Cardiac septum (tissue), 1 donor: ENCODE measurements around the gene MED15. TPM values are rescaled to one million over a fixed set of nuclear protein-coding genes. Genes with fewer than 3 reads are reported as not detected.
A peak's percentile ranks its signal among the peaks of the same experiment; 100 is the strongest.

Experiments
- DNase-seq: peaks from one replicate; pipeline ENCODE4 v3.0.0-alpha.2; 2020; ENCODE audit warnings: low spot score
- intact Hi-C: fragments of 100-400 bp; cut with DNase I; formaldehyde crosslinking; loops from one replicate; pipeline ENCODE4 v1.14.0; 2022
- total RNA-seq: library from RNA; stranded (reverse); fragmentation: NEBNext Ultra II Directional; extraction: Animal tissue kit (Norgen Biotek cat#: 25700); gene quantifications from one replicate; pipeline ENCODE4 v1.2.1, GENCODE V29; 2021
- donor health status: DM: no; HTN: no; CAD: no.

Gene MED15
- total RNA-seq, 1 donor from 2014 or later = 43.9 TPM

DNA sequence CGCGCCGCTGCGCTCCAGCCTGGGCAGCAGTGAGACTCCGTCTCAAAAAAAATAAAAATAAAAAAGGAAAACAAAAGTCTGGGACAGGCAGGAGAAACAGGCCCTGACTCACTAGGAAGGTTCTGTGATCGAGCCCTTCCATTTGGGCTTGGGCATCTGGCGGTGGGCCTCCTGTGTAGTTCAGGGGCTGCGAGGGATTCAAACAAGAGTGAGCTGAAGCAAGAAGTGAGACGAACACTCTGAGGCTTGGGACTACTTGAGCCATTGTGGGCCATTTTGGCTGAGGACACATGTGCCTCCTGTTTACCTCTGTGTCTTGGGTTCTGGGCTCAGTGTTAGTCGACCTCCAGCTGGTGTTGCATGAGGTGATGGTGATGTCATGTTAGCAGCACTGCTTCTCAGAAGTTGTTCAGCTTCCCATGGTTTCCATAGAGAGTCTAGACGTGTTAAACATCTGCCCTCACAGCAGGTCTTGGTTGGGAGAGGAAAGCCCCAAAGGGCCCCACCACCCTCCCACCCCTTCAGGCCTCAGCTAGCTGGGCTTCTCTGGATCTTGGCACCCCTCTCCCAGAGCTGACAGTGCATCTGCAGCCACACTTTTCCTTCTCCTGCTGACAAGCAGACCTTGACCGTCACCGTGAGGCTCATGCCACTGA is 57.8 kb downstream of the MED15 start:
- intact Hi-C loops = no loop called here
- DNase-seq = peak; percentile 54

DNA sequence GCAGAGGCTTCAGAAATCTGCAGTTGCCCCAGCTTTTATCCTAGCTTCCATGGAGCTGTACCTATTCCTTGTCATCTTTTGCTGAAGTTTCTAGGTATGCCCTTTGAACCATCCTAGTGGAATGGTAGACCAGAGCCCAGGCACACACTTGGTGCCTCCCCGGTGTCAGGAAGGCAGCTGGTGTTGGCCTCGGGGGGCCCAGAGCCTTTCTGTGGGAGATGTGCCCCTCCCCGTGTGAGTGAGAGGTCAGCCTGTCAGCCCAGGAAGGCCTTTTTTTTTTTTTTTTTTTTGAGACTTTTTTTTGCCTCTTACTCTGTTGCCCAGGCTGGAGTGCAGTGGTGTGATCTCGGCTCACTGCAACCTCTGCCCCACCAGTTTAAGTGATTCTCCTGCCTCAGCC is 58.4 kb downstream of the MED15 start:
- peak; percentile 26 for DNase-seq
- intact Hi-C loops = no loop called here

DNA sequence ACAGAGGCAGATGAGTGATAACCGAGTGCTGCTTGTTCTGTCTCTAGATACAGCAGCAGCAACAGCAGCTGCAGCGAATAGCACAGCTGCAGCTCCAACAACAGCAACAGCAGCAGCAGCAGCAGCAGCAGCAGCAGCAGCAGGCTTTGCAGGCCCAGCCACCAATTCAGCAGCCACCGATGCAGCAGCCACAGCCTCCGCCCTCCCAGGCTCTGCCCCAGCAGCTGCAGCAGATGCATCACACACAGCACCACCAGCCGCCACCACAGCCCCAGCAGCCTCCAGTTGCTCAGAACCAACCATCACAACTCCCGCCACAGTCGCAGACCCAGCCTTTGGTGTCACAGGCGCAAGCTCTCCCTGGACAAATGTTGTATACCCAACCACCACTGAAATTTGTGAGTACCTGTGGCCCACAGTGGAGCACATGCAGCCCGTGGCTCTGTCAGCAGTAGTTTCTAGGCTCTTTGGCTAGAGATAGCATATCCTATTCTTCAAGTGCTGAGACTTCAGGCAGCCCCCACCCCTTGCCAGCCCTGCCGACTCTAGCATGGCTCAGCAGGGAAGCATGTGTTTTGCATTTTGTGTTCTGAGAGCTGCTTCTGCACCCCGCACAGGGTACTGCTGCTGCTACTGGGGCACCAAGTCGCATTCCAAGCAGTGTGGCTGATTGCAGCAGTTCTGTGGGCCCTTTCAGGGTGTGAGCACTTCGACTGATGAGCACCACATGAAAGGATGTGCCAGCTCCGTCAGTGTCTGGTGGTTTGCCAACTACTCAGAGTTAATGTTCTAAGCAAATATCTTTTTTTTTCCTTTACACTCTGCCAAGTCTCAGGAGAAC is 59.2 kb downstream of the MED15 start:
- peak; percentile 71 for DNase-seq
- intact Hi-C loops = no loop called here

DNA sequence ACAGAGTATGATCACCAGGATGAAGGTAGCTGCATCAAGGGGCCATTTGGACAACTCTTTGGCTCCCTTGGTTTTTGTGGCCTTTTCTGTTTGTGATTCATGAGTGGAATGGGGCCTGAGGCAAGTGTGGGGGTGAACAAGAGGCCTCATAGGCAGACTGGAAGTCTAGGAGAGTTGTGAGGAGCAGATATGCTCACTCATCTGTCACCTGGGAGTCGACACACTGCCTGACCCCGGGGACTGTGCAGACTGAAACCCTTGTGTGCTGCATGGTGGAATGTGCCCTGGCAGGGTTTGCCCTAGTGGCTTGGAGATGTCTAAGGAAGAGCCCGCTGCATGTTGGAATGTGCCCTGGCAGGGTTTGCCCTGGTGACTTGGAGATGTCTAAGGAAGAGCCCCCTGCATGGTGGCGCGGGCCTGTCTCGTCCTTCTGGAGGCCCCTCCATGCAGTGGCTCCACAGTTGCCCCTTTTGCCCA is 60.0 kb downstream of the MED15 start:
- DNase-seq = peak; percentile 47
- intact Hi-C loops = no loop called here

DNA sequence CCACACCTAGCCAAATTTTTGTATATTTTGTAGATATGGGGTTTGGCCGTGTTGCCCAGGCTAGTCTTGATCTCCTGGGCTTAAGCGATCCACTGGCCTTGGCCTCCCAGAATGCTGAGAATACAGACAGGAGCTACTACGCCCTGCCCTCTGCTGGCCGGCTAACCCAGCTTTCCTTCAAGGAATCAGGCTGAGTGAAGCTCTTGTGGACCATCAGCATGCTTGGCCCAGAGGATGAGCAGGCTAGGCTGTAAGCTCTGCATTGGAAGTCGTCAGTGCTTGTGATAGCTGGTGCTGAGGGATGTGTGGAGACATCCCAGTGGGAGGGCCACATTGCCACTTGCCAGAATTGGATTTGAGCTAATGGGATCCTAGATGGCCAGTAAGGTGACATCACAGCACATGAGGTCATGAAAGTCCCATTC is 60.6 kb downstream of the MED15 start:
- no peak for DNase-seq
- intact Hi-C loops = no loop called here

DNA sequence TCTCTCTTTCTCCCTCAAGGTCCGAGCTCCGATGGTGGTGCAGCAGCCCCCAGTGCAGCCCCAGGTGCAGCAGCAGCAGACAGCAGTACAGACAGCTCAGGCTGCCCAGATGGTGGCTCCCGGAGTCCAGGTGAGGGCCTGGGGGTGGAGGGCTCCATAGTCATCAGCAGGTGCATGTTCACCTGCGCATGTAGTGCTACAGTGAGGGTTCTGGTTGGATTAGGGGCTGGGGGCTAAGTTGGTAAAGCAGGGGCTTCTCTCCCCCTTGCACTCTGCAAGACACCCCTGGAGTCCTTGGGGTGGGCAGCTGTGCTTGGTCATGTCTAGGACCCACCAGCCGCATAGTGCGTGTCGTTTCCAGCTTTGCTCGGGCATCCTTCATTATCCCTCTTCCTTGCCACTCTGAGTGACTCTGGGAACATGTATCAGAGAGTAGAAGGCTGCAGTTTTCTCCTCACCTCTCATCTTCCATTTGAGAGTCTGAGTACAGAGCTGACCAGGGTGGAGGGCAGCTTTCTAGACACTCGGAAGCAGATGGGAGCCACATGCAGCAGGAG is 61.2 kb downstream of the MED15 start:
- DNase-seq = no peak
- intact Hi-C loops = no loop called here

DNA sequence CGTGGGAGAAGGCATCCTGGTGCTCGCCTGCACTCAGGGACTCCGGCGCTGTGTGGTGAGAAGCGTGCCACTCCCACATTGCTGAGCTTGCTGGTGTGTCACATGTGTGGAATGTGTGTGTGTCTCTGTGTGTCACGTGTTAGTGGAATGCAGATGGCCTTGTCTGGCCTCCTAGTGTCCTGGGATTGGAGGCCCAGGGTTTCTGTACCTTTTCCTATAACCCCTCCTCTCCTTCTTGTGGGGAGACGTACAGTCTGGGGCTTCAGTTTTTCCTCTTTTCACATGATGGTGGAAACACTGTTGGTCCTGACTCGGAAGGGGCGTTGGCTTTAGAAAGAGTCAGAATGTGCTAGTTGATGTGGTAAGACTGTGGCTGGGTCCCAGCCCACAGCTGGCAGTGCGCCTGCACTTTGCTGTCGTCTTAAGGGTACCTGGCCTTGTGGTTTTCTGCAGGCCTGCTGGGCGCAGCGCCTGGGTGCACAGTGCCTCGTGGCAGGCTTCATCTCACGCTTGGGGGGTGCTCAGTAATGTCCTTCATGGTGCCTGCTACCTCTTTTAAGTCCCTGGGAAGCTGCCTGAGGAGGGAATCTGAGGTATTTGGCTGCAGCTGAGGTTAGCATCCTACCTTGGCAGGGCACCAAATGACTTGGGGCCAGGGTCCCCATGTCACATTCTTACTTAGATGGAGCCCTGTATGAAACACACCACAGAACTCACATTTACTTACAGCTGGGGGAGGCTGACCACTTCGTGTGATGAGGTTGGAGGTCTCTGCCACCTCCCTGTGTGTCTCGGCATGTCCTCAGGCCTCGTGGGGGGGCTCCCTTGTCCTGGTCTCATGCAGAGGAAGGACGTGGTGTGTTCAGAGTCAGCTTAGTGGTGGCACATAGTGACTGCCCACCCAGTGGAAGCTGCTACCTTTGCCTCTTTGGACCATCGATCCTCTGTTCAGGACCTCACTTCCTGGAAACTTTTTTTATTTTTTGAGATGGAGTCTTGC is 61.9 kb downstream of the MED15 start:
- intact Hi-C loops = no loop called here
- no peak for DNase-seq

DNA sequence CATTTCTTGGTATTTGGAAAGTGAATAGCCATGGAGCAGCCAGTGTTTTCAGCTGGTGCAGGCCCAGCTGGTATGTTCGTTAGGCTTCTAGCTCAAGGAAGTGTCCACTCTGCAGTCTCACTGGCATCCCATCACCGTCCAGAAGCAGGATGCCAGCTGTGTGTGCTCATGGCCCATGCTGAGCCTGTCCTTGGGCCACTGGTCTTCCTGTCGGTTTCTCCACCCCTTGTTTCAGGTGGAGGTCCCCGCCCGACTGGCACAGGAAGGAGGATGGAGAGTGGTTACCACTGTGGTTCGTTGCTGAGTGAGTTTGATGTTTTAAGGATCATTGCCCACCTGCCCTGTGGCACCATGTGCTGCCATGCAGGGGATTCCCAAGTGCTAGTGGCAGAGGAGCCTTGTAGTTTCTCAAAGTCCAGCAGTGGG is 63.7 kb downstream of the MED15 start:
- DNase-seq = no peak

DNA sequence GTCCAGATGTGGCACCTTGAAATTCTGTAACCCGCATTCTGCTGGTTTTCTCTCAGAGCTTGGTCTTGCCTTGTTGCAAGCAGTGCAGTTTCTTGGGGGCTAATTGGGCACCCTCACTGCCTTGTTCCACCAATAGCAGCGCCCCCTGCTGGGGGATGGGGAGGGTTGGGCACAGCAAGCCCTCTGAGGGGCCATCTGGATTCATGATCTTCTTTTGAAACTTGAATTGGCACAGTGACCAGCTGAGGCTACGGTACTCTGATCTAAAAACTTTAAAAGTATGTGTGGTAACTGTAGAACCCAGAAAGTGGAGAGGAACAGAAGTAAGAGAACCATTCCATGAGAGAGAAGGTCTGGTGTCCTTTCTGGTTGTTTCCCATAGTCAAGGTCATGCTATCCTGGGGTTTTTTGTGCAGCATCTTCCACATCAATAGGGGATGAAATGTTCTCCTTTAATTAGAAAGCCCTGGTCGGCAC is 64.2 kb downstream of the MED15 start:
- no peak for DNase-seq
- intact Hi-C loops = no loop called here

More for the DNA sequence above, 63.7 kb downstream of the MED15 start:
- intact Hi-C loops = no loop called here

DNA sequence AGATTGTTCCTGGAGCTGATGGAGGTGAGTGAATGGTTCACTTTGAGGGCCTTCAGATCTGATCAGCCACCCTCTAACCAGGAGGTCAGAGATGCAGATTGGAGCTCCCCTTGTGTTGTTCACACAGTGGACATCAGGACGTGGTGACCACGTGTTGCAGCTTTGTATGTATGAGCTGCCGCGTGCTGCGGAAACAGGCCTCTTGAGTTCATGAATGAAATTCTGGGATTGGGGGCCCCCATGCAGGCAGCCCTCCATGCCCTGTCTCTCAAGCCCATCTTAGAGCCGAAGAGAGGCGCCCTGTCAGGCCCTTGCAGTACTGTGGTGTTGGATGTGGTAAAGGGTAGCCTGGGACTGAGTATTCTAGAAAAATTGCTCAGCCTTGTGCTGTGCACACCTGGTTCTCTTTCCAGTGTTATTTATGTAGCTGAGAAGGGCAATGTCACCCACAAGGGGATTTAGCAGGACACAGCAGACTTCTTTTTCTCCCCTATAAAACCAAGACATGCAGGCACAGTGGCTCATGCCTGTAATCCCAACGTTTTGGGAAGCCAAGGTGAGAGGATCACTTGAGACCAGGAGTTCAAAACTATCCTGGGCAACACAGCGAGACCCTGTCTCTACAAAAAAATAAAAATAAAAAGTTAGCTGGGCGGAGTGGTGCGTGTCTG is 64.9 kb downstream of the MED15 start:
- intact Hi-C loops = no loop called here
- no peak for DNase-seq

DNA sequence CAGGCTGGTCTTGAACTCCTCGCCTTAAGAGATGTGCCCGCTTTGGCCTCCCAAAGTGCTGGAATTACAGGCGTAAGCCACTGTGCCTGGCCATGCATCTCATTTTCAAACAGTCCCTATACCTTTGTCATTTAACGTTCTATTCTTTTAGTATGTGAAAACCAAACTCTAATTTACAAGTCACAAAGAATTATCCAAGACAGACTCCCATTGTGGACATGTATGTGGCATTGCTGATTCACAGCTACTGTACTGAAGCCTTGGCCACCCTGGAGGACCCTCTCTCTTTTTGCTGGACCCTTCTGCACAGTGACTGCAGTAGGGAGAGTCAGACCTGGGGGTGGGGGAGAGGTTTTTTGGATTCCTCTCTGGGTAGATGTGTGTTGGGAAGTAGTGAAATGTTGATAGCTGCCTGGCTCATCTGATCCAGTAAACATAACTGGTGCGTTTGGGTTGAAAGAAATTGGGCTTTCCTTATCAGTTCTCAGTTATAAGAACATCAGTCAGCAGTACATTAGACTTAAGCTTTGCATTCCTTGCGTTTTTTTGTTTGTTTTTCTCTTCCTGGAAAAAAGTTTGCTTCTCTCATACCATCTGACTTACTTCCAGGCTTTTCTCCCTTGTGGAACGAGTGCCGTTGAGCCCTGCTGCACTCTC is 65.9 kb downstream of the MED15 start:
- DNase-seq = no peak
- intact Hi-C loops = no loop called here

DNA sequence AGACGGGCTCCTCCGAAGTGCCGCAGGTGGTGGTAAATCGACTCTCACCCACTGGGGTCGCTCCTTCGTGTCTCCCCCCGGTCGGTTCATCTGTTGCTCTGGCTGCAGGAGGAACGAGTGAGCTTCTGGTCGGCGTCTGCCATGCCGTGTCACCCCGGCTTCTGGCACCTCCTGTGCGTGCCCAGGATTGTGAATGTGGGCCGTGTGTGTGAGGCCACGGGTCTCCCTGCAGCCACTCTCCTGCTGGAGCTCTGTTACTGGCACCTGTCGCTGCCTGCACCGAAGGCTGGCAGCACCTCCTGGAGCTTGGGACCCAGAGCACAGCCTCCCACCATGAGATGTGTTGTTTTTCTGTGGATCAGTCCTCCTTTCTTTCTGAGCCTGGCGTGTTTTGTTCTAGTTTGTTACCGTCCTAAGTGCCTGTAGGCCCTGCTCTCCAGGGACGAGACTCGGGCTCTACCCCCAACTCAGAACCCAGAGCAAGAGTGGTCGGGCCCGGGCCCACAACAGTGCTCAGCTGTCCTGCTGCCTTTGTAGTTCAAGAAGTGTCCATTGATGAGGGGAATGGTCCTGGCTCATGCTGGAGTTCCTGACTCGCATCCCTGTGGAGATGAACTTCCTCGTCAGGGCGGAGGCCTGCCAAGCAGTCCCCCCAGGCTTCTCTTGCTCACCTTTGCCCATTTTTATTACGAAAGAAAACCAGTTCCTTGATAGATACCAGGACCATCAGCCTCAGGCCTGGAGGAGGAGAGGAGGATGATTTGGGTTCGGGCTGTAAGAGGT is 66.6 kb downstream of the MED15 start:
- no peak for DNase-seq
- intact Hi-C loops = no loop called here

DNA sequence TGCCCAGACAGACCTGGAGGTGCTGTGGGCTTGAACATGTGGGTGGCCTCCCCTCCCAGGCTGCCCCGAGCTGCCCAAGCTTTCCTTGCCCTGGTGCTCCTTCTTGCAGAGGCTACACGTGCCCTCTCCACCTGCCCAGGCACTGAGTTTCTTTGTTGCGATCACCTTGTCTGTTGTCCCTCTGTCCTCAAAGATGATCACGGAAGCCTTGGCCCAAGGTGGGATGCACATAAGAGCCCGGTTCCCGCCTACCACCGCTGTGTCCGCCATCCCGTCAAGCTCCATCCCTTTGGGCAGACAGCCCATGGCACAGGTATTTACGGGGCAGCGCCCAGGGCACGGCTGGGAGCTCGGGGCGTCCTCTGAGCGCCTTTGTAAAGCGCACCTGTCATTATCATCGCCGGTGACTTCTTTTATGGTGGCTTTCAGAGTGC is 67.5 kb downstream of the MED15 start:
- intact Hi-C loops = no loop called here
- no peak for DNase-seq

DNA sequence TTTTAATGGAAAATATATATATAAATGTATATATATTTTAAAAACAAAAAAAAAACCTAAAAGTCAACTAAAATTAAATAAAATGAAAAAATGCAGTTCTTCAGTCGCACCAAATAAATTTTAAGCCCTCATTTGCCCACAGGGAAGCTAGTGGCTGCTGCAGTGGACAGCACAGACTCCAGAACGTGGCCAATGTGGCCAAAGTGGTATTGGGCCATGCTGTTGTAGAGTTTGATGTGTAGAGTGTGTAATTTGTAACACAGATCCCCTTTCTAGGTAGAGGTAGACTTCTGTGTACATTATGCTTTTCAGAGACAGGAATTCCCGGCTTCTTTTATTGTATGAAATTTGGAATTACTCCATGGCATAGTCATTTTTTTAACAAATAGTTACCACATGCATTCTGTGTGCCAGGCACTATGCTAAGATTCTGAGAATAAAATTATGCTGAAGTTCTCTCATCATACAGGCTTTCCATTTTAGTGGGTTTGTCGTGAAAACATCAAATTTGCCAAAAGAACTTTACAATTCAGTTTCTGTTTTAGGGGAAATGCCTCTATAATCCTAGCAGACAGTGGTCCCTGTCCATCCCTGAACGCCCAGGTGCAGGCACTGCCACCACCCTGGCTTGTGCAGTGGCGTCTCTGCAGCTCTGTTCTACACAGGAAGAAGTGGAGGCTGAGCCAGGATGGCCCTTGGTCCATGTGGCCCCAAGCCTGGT is 68.5 kb downstream of the MED15 start:
- DNase-seq = no peak
- intact Hi-C loops = no loop called here

DNA sequence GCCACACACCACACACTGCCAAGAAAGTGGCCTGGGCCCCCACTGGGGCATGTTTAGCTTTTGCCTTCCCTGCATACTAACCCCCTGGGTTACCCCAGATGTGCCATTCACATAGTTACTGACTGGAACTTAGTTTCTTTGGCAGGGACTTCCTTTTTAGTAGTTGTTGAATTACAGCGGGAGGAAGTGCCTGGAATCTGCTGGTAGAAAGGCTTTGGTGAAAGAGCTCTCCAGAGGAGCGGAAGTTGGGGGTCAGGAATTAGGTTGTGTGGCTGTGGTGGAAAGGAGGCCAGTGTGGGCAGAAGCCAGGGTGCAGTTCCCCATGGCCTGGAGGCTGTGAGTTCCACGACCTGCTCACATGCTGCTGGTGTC is 69.0 kb downstream of the MED15 start:
- intact Hi-C loops = no loop called here

DNA sequence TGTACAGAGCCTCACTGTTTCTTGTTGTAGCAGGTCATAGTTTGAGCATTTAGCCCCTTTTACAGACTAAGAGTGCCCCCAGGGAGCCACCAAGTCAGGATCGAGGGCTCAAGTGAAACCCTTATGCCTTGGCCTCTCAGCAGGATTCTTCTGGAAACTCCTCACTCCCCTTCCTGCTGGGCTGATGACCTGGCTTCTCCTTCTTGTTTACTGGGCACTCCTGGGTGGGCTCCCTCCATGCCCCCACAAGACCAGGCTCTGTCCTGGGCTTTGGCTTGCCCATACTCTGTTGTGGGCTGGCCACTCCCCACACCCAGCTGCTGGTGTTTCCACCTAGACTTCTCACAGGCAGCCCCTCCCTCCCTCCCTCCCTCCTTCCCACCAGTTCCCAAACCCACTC is 69.6 kb downstream of the MED15 start:
- no peak for DNase-seq
- intact Hi-C loops = no loop called here

More for the DNA sequence above, 69.0 kb downstream of the MED15 start:
- DNase-seq = no peak

DNA sequence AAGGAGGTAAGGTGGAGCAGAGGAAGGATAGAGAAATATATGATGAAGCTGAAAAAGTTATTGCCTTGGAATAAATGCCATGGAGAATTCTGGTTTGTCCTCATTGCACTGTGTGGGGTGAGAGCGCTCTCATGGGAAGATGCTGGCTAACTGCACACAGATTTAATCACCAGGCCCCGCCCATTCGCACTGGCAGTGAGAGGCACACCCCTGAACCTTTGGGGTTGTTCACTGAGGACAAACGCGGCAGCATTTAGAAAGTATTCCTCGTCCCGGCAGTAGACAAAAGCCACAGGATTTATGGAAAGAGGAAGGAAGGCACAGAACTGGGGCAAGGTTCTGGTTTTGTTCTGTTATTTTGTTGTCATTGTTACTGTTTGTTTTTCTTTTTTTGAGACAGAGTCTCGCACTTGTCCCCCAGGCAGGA is 70.2 kb downstream of the MED15 start:
- intact Hi-C loops = no loop called here
- DNase-seq = no peak
